ENCODE measurements around the gene PHACTR1.

DNA sequence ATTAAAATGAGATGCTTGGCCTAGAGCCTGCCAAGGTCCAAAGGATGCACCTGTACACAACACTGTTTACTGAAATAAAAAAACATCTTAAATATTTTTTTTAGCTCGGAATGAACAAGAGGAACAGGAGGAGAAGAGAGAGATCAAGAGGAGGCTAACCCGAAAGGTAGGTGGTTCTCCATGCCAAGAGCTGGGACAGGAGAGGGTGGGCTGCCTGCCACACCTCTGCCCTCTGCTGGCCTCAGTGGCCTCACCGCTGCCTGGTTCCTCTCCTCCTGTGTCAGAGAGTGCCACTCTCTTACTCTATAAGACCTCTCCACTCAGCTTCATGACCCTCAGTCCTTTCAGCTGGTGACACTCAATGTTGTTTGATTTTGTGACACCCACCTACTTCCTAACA, 561.6 kb downstream of the PHACTR1 start:
- TF ChIP-seq POLR2A (IDR thresholded peaks at IDR 0.05; ENCODE audit: low read depth, low read length) (no peak), TAF1 (IDR thresholded peaks at IDR 0.05; ENCODE audit: low read depth, low read length) (no peak), PAX5 (IDR thresholded peaks at IDR 0.05; ENCODE audit: insufficient read depth, low read length, severe bottlenecking) (no peak), POLR2AphosphoS5 (IDR thresholded peaks at IDR 0.05; ENCODE audit: low read depth, low read length) (no peak), SPI1 (IDR thresholded peaks at IDR 0.05; ENCODE audit: low read depth, low read length) (no peak)

Measured in GM12891 (cell line).